Caco-2 (cell line): ENCODE measurements around the gene MDH1B. TPM values are rescaled to one million over a fixed set of nuclear protein-coding genes. Genes with fewer than 3 reads are reported as not detected.

Experiments used
- BruUV-seq: library from RNA; stranded (reverse); fragments of 400-500 nt; replicated peaks from 2 replicates; lab custom pipeline; 2021; lab: Mats Ljungman, UMichigan
- CTCF ChIA-PET: fragments of 300-600 bp; sonication (Branson Sonifier 250); formaldehyde crosslinking; loops from one replicate; lab custom pipeline; 2022; ENCODE audit warnings: antibody characterized with exemption; lab: Charles Lee
- POLR2A ChIA-PET: fragments of 300-600 bp; sonication (Branson Sonifier 250); formaldehyde crosslinking; loops from one replicate; lab custom pipeline; 2022; ENCODE audit warnings: antibody characterized with exemption; lab: Charles Lee
- DNase-seq, 2 experiments: peaks; one replicate each; pipeline versions ENCODE4 v3.0.0 to v3.0.0-alpha.2; 2020 to 2022
- H3K27me3 ChIP-seq: replicated peaks from 2 replicates; pipeline ENCODE4 v1.6.0; 2011; ENCODE audit warnings: low read length; ENCODE audit not compliant: control insufficient read depth, insufficient read depth
- H3K36me3 ChIP-seq: 2 replicates; pipeline ENCODE4 v1.5.1; 2011; ENCODE audit warnings: low read length; ENCODE audit not compliant: control insufficient read depth, insufficient read depth
- H3K4me1 ChIP-seq: fragments of 250-450 bp; sonication (Bioruptor Pico); 2 replicates; pipeline ENCODE4 v1.5.1; 2020; ENCODE audit warnings: mild to moderate bottlenecking
- H3K4me3 ChIP-seq: 2 replicates; pipeline ENCODE4 v1.5.1; 2011; ENCODE audit warnings: low read depth, mild to moderate bottlenecking, control low read depth, low read length
- H3K9me3 ChIP-seq: fragments of 250-450 bp; sonication (Bioruptor Pico); 2 replicates; pipeline ENCODE4 v1.5.1; 2020; ENCODE audit warnings: mild to moderate bottlenecking, moderate library complexity
- H3K27ac Mint-ChIP-seq: one replicate; pipeline ENCODE4 v1.8.0; 2022; ENCODE audit warnings: mixed read lengths; ENCODE audit not compliant: unreplicated experiment
- H3K27me3 Mint-ChIP-seq: one replicate; pipeline ENCODE4 v1.8.0; 2022; ENCODE audit warnings: mixed read lengths; ENCODE audit not compliant: insufficient read depth, unreplicated experiment
- H3K36me3 Mint-ChIP-seq: one replicate; pipeline ENCODE4 v1.8.0; 2022; ENCODE audit warnings: mild to moderate bottlenecking, mixed read lengths; ENCODE audit not compliant: insufficient read depth, unreplicated experiment
- H3K4me1 Mint-ChIP-seq: one replicate; pipeline ENCODE4 v1.8.0; 2022; ENCODE audit warnings: low read depth, mixed read lengths; ENCODE audit not compliant: unreplicated experiment
- H3K4me3 Mint-ChIP-seq: one replicate; pipeline ENCODE4 v1.8.0; 2022; ENCODE audit warnings: mild to moderate bottlenecking, moderate library complexity, mixed read lengths; ENCODE audit not compliant: unreplicated experiment
- H3K9me3 Mint-ChIP-seq: one replicate; pipeline ENCODE4 v1.8.0; 2022; ENCODE audit warnings: mixed read lengths; ENCODE audit not compliant: unreplicated experiment
- intact Hi-C: fragments of 100-400 bp; cut with micrococcal nuclease; formaldehyde crosslinking; loops from one replicate; pipeline ENCODE4 v1.10.0; 2022; ENCODE audit not compliant: unreplicated experiment
- total RNA-seq: library from RNA; stranded (reverse); gene quantifications from 2 replicates; pipeline ENCODE4 v1.2.3, GENCODE V29; 2022
- TF ChIP-seq, protein P1 (sequence below), 2 experiments: fragments of 200-600 bp in 1 of 2; IDR thresholded peaks; 1 replicate in 1 of 2; 2 replicates in 1 of 2; pipeline versions ENCODE4 v1.5.1 to v1.8.0; 2011 to 2022; ENCODE audit warnings: antibody characterized with exemption in 1 of 2, control low read depth in 1 of 2, inconsistent platforms in 1 of 2, low read depth in 1 of 2, low read length in 1 of 2, mild to moderate bottlenecking in 1 of 2, moderate library complexity in 1 of 2; ENCODE audit not compliant: insufficient read depth in 1 of 2, severe bottlenecking in 1 of 2, unreplicated experiment in 1 of 2

MDH1B gene
- total RNA-seq, 1 experiment from 2014 or later = 0.34 TPM

DNA sequence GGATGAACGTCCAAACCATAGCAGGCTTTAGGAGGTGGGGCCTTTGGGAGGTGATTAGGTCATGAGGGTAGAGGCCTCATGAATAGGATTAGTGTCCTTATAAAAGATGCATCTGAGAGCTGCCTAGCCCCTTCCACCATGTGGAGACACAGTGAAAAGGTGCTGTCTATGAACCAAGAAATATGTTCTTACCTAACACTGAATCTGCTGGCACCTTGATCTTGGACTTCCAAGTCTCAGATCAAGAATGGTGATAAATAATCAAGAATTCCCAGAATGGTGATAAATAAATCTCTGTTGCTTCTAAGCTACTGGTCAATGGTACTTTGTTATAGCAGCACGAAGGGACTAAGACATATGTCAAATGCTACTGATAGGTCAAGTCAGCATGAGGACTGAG is 31.8 kb downstream of the MDH1B start:
- no peaks in the 10 kb centered on the region for H3K9me3 ChIP-seq
- no peaks in the 10 kb centered on the region for H3K36me3 Mint-ChIP-seq
- H3K4me1 ChIP-seq = no peaks in the 10 kb centered on the region
- intact Hi-C loops = no loop called here
- no TSS peak for BruUV-seq
- no peaks in the 10 kb centered on the region for H3K36me3 ChIP-seq
- H3K4me3 Mint-ChIP-seq = no peak overlapping the region
- CTCF ChIA-PET = no interaction called here
- no peaks in the 10 kb centered on the region for H3K4me1 Mint-ChIP-seq
- no peaks in the 10 kb centered on the region for H3K27me3 ChIP-seq
- no peak overlapping the region for H3K27ac Mint-ChIP-seq
- H3K9me3 Mint-ChIP-seq = no peaks in the 10 kb centered on the region
- POLR2A ChIA-PET = no interaction called here
- no peak for DNase-seq
- TF ChIP-seq, protein P1, sequence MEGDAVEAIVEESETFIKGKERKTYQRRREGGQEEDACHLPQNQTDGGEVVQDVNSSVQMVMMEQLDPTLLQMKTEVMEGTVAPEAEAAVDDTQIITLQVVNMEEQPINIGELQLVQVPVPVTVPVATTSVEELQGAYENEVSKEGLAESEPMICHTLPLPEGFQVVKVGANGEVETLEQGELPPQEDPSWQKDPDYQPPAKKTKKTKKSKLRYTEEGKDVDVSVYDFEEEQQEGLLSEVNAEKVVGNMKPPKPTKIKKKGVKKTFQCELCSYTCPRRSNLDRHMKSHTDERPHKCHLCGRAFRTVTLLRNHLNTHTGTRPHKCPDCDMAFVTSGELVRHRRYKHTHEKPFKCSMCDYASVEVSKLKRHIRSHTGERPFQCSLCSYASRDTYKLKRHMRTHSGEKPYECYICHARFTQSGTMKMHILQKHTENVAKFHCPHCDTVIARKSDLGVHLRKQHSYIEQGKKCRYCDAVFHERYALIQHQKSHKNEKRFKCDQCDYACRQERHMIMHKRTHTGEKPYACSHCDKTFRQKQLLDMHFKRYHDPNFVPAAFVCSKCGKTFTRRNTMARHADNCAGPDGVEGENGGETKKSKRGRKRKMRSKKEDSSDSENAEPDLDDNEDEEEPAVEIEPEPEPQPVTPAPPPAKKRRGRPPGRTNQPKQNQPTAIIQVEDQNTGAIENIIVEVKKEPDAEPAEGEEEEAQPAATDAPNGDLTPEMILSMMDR (IDR thresholded peaks at IDR 0.05; ENCODE audit: insufficient read depth in 1 of 2, low read depth in 1 of 2, low read length in 1 of 2, severe bottlenecking in 1 of 2, unreplicated experiment in 1 of 2) = no peak
- H3K27me3 Mint-ChIP-seq = peaks cover 25% of the 10 kb centered on the region
- H3K4me3 ChIP-seq = no peak overlapping the region

DNA sequence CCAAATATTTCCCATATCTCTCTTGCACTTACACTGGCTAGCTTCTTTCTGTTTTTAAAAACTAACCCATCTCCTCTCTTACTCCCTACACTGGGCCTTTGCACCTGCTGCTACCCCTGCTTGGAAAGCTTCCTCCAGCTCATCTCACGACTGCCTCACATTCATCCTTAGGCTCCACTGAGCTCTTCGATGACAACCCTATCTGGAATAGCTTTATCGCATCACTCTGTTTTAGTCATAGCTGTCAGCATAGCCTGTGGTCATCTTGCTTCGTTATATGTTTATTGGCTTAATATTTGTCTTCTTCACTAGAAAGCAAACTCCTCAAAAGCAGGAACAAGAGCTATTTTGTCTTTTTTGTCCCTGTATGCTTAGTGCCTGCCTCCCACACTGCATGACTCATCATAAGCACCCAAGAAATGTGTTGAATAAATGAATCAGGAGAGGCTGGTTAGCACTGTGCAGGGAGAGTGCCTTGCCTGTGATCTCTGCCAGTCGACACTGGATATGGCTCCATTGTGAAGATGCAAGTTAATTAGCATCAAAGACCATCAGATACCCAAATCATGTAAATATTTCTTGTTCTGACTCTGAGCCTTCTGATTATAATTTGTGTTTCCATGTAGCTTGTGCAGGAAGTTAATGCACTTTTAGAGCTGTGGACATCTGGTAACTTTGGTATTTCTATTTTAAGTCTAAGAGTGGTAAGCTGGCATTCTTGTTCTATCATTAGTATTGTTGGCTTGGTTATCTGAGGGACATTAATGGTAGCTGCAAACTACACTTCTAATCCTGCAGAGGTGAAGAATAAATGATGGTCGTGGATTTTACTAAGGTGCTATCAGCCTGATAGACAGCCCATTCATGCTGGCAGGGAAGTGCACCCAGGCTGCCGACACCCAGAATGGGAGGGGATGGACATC is 36.6 kb downstream of the MDH1B start:
- H3K4me3 Mint-ChIP-seq = no peak overlapping the region
- POLR2A ChIA-PET = interaction anchor here (0.9 kb wide), 1 partner anchor 36 kb away, joined by 3 read pairs; the partner anchor contains the start of genes FASTKD2 and MDH1B

DNA sequence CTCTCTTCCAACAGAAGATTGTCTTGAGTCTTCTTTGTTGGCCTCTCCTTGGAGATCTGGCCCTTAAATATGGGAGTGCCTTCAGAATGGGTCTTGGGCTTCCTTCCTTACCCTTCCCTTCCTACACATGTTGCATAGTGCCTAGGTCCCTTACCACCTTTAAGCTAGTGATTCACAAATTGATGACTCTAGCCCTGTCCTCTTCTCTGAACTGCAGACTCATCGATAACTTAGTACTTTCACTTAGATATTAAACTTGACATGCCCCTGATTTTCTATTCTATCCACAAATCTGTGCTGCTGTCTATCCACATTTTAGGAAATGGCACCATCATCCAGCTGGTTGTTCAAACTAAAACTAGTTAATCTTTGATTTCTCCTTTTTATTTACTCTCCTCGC is 37.8 kb downstream of the MDH1B start:
- no peak for DNase-seq
- no TSS peak for BruUV-seq
- CTCF ChIA-PET = no interaction called here
- Mint-ChIP-seq H3K4me1 (no peaks in the 10 kb centered on the region), H3K27ac (no peak overlapping the region), H3K4me3 (no peak overlapping the region), H3K9me3 (no peaks in the 10 kb centered on the region), H3K36me3 (no peaks in the 10 kb centered on the region), H3K27me3 (peaks cover 31% of the 10 kb centered on the region)
- intact Hi-C loops = no loop called here
- Histone ChIP-seq H3K27me3 (no peaks in the 10 kb centered on the region), H3K4me1 (no peaks in the 10 kb centered on the region), H3K4me3 (no peak overlapping the region), H3K9me3 (no peaks in the 10 kb centered on the region), H3K36me3 (no peaks in the 10 kb centered on the region)
- TF ChIP-seq, protein P1 (IDR thresholded peaks at IDR 0.05; ENCODE audit: insufficient read depth in 1 of 2, low read depth in 1 of 2, low read length in 1 of 2, severe bottlenecking in 1 of 2, unreplicated experiment in 1 of 2) = no peak
- POLR2A ChIA-PET = interaction anchor here (0.6 kb wide), 1 partner anchor 708 kb away, joined by 4 read pairs; no protein-coding TSS in a partner anchor

More for the DNA sequence above, 36.6 kb downstream of the MDH1B start:
- H3K4me1 Mint-ChIP-seq = no peaks in the 10 kb centered on the region
- H3K36me3 Mint-ChIP-seq = no peaks in the 10 kb centered on the region
- H3K4me3 ChIP-seq = no peak overlapping the region
- CTCF ChIA-PET = no interaction called here
- TF ChIP-seq, protein P1 (IDR thresholded peaks at IDR 0.05; ENCODE audit: insufficient read depth in 1 of 2, low read depth in 1 of 2, low read length in 1 of 2, severe bottlenecking in 1 of 2, unreplicated experiment in 1 of 2) = no peak
- no TSS peak for BruUV-seq
- H3K36me3 ChIP-seq = no peaks in the 10 kb centered on the region
- H3K27me3 ChIP-seq = no peaks in the 10 kb centered on the region
- no peak overlapping the region for H3K27ac Mint-ChIP-seq
- no peak for DNase-seq
- peaks cover 35% of the 10 kb centered on the region for H3K27me3 Mint-ChIP-seq
- no peaks in the 10 kb centered on the region for H3K9me3 ChIP-seq
- intact Hi-C loops = no loop called here
- no peaks in the 10 kb centered on the region for H3K9me3 Mint-ChIP-seq
- no peaks in the 10 kb centered on the region for H3K4me1 ChIP-seq
